Chondrocyte (in vitro differentiated cells): Measurements from ENCODE around the gene SEL1L2. TPM values are rescaled to one million over a fixed set of nuclear protein-coding genes. Genes with fewer than 3 reads are reported as not detected.

ENCODE experiments used
- DNase-seq: peaks from one replicate; pipeline ENCODE4 v3.0.0; 2021; ENCODE audit warnings: mixed read lengths, low spot score
- H3K27ac Mint-ChIP-seq: one replicate; pipeline ENCODE4 v1.8.0; 2021; ENCODE audit warnings: mild to moderate bottlenecking, moderate library complexity, mixed read lengths; ENCODE audit not compliant: unreplicated experiment
- H3K27me3 Mint-ChIP-seq: 2 replicates; pipeline ENCODE4 v1.8.0; 2021; ENCODE audit warnings: low read depth, mixed read lengths
- H3K36me3 Mint-ChIP-seq: 2 replicates; pipeline ENCODE4 v1.8.0; 2021; ENCODE audit warnings: low read depth, mixed read lengths
- H3K4me1 Mint-ChIP-seq: 2 replicates; pipeline ENCODE4 v1.8.0; 2021; ENCODE audit warnings: low read depth, mild to moderate bottlenecking, mixed read lengths
- H3K4me3 Mint-ChIP-seq: one replicate; pipeline ENCODE4 v1.8.0; 2021; ENCODE audit warnings: mild to moderate bottlenecking, moderate library complexity, mixed read lengths; ENCODE audit not compliant: unreplicated experiment
- H3K9me3 Mint-ChIP-seq: 2 replicates; pipeline ENCODE4 v1.8.0; 2021; ENCODE audit warnings: low read depth, mixed read lengths
- total RNA-seq: library from RNA; stranded (reverse); gene quantifications from 3 replicates; pipeline ENCODE4 v1.2.1, GENCODE V29; 2021
- TF ChIP-seq, protein P1 (sequence below): fragments of 200-600 bp; sonication (generic); IDR thresholded peaks from 2 replicates; pipeline ENCODE4 v1.5.0; 2021; ENCODE audit warnings: antibody characterized with exemption, mild to moderate bottlenecking, moderate library complexity

The SEL1L2 gene
- total RNA-seq, 1 donor from 2014 or later: not detected

DNA sequence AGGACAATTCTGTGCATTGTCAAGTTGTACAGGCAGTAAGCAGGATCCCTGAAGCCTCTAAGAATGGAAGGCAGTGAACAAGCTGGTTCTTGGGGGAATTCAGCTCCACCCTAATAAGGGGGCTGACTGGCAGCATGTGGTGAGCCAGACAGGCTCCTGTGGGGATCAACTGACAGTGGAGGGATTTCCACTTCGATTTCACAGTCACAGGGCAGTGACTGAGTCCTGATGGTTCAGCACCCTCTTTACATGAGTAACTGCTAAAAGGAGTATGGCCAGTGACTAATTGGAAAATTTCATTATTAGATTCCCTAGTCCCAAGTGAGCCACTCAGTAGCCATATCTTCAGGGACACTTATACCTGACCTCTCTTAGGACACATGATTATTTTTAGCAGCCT, 127.2 kb downstream of the SEL1L2 start:
- Mint-ChIP-seq H3K4me3 (no peak overlapping the region), H3K27ac (no peak overlapping the region)
- TF ChIP-seq, protein P1, sequence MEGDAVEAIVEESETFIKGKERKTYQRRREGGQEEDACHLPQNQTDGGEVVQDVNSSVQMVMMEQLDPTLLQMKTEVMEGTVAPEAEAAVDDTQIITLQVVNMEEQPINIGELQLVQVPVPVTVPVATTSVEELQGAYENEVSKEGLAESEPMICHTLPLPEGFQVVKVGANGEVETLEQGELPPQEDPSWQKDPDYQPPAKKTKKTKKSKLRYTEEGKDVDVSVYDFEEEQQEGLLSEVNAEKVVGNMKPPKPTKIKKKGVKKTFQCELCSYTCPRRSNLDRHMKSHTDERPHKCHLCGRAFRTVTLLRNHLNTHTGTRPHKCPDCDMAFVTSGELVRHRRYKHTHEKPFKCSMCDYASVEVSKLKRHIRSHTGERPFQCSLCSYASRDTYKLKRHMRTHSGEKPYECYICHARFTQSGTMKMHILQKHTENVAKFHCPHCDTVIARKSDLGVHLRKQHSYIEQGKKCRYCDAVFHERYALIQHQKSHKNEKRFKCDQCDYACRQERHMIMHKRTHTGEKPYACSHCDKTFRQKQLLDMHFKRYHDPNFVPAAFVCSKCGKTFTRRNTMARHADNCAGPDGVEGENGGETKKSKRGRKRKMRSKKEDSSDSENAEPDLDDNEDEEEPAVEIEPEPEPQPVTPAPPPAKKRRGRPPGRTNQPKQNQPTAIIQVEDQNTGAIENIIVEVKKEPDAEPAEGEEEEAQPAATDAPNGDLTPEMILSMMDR: no peak

GRCh38 chr20:13862245-13862644, 128.2 kb downstream of the SEL1L2 start:
- Mint-ChIP-seq H3K36me3 (no peaks in the 10 kb centered on the region), H3K27ac (no peak overlapping the region), H3K27me3 (no peaks in the 10 kb centered on the region), H3K4me1 (peaks cover 3% of the 10 kb centered on the region), H3K4me3 (no peak overlapping the region), H3K9me3 (peaks cover 9% of the 10 kb centered on the region)
- DNase-seq: no peak
- TF ChIP-seq, protein P1: no peak

More for the DNA sequence above, 127.2 kb downstream of the SEL1L2 start:
- H3K9me3 Mint-ChIP-seq: peaks cover 9% of the 10 kb centered on the region
- H3K36me3 Mint-ChIP-seq: no peaks in the 10 kb centered on the region
- H3K4me1 Mint-ChIP-seq: peaks cover 3% of the 10 kb centered on the region
- DNase-seq: no peak
- H3K27me3 Mint-ChIP-seq: no peaks in the 10 kb centered on the region

- peaks cover 9% of the 10 kb centered on the region for H3K9me3 Mint-ChIP-seq
- TF ChIP-seq, protein P1: no peak
- H3K4me1 Mint-ChIP-seq: no peaks in the 10 kb centered on the region
- peaks cover 4% of the 10 kb centered on the region for H3K27me3 Mint-ChIP-seq
- no peak for DNase-seq
- H3K36me3 Mint-ChIP-seq: no peaks in the 10 kb centered on the region
- H3K27ac Mint-ChIP-seq: no peak overlapping the region
- H3K4me3 Mint-ChIP-seq: no peak overlapping the region
Measured at GRCh38 chr20:13858871-13859270, 131.5 kb downstream of the SEL1L2 start.

DNA sequence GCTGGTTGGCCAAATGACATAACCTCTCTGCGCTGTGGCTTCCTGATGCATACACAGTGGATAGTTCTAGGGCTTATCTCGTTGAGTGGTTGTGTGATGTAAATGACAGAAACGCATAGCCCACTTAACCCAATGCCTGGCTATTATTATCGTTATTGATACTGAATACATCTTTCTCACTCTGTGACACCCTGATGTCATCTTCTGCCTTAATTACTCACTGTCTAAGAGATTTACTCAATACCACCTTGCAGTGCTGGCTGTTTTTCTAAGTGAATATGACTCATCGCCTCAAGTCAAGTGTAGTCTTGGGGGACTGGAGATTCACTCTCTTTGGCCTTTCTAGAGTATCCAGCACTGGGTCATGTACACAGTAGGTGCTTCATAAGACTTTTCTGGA, 132.0 kb downstream of the SEL1L2 start:
- TF ChIP-seq, protein P1: no peak
- no peak overlapping the region for H3K27ac Mint-ChIP-seq

DNA sequence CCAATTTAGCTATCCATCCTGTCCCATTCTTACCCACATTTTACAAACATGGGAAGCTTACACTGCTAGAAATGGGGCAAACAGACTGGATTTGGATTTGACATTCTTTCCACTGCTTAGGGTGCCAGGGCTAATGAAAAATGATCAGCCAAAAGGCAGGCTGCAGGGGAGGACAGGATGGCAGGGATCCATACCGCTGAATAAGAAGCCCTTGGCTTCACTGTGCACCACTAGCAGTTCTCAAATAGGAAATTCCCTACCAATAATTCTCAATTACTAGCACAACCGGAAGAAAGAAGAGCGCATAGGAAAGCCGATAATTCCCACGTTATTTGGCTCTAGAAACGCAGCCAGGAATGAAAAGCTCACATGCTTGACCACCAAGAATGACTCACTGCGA, 132.5 kb downstream of the SEL1L2 start:
- Mint-ChIP-seq H3K36me3 (no peaks in the 10 kb centered on the region), H3K27ac (no peak overlapping the region), H3K9me3 (peaks cover 9% of the 10 kb centered on the region), H3K27me3 (peaks cover 4% of the 10 kb centered on the region), H3K4me3 (no peak overlapping the region), H3K4me1 (no peaks in the 10 kb centered on the region)
- DNase-seq: no peak
- TF ChIP-seq, protein P1: no peak

More for the DNA sequence above, 132.0 kb downstream of the SEL1L2 start:
- peaks cover 9% of the 10 kb centered on the region for H3K9me3 Mint-ChIP-seq
- no peaks in the 10 kb centered on the region for H3K36me3 Mint-ChIP-seq
- no peak overlapping the region for H3K4me3 Mint-ChIP-seq
- H3K4me1 Mint-ChIP-seq: no peaks in the 10 kb centered on the region
- no peak for DNase-seq
- peaks cover 4% of the 10 kb centered on the region for H3K27me3 Mint-ChIP-seq
